HG03103 (cell line): ENCODE results near the gene DALRD3.
"Not testable (repeated sequence)": the region's sequence is repeated elsewhere in the genome, so short reads cannot be mapped to it uniquely, and the experiment has no call there.

Experiments
- ATAC-seq: cut with Tn5 transposase; IDR thresholded peaks from one replicate; pipeline ENCODE4 v1.9.1; 2021; ENCODE audit warnings: low read depth; ENCODE audit not compliant: unreplicated experiment

Gene DALRD3

DNA sequence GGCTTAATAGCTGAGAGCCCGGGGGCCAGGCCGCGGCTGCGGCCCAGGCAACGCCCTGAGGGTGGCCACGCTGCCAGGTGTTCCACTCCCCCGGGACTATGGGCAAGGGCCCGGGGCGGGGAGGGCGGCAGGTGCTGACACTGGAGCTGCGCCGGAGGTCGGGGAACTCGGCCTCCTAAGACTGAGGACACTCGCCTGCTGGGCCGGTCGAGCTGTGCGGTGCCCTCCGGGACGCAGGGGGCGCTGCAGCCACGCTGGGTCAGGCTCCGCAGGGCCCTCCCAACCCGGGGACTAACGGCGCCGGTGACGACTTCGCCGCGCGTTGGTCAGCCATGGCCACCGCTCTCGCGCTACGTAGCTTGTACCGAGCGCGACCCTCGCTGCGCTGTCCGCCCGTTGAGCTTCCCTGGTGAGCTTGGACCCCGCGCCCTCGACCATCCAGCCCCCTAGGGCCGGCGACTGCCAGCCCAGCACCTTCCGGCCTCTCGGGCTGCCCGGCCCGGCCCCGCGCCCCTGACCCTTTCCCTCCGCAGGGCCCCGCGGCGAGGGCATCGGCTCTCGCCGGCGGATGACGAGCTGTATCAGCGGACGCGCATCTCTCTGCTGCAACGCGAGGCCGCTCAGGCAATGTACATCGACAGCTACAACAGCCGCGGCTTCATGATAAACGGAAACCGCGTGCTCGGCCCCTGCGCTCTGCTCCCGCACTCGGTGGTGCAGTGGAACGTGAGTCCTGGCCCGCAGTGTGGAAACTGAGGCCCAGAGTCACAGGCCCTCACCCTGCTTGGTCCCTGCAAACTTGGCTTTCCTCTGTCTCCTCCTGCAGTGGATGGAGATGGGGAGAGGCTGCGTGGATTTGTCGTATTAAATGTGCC is 3.7 kb upstream of the DALRD3 start, which contains the start of gene NDUFAF3:
Gene NDUFAF3 (plus strand): TSS at position 309 of the 875 bp plus-strand sequence. CDS start 24 bp downstream, at position 333.
- peak; percentile 43 for ATAC-seq

GRCh38 chr3:49021213-49021812 is 2.9 kb upstream of the DALRD3 start:
- peak; percentile 36 for ATAC-seq

- no peak for ATAC-seq
Measured at GRCh38 chr3:49020330-49021212, 2.2 kb upstream of the DALRD3 start.

DNA sequence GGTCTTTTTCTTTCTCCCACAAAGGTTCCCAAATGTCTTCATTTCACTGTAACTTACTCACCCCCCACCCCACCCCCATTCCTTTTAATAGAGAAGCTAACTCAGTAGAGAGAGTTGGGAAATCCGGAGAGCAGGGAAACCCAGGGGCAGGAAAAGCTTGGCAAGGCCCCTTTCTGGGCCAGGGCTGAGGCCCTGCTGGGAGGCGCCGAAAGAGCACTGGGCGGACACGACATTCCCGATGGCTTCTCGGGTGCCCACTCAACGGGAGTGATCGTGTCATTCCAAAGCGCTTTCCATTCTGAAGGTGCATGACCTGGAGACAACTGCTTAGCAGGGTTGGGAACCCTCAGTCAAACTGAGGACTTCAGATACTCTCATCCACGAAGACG is 1.6 kb upstream of the DALRD3 start:
- ATAC-seq, result no peak

- ATAC-seq, result no peak
Measured at GRCh38 chr3:49018707-49019006, 277 bp upstream of the DALRD3 start.

- no peak for ATAC-seq
Measured at GRCh38 chr3:49017229-49017970, 980 bp downstream of the DALRD3 start.

DNA sequence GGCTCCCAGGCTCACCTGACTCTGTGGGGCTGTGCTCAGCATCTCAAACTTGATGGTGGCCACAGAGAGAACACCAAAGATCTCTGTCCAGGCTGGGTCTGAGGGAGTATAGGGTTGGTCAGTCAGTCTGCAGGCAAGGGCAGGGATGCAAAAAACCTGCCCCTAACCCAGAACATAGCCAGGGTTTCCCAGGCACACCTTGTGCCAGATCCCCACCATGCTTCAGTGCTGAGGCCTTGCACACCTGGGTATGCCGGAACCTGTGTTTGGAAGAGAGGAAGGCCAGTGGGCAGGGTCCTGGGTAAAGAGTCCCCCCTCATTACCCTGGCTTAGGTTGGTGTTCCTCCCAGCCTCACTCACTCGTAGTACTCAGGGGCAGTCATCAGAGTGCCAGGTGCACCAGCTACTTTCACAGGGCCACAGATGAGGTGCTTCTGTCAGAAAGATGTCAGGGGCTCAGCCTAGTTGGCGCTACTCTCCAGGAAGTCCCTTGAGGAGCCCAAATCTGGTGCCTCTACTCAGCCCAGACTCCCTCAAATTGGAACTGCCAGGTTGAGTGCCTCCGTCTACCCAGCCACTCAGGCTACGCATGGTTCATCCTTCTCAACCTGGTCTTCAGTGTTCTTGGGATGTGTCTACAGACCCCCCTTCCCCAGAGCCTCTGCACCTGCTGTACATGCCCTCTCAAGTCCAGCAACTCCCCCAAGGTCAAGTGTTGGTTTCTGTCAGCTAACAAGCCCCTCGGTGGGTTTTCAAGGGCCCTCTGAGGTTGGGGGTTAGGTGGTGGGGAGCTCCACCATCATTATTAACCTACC is 1.8 kb downstream of the DALRD3 start:
- no peak for ATAC-seq

DNA sequence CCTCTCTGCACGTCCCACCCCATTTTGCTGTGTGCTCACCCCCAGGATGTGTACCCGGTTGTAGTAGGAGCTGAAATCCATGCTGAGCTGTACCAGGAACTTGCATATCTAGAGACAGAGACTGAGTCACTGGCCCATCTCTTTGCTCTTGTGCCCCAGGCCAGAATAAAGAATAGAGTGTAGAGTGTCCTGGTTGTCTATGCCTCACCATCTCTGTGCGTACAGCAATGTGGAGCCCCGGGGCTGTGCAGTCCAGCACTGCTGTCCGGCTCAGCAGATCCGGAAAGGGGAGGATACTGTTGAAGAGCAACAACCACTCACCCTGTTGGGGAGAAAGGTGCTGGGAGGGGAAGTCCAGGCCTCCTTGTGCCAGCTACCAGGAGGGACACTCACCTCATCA is 2.6 kb downstream of the DALRD3 start:
- ATAC-seq, result no peak

DNA sequence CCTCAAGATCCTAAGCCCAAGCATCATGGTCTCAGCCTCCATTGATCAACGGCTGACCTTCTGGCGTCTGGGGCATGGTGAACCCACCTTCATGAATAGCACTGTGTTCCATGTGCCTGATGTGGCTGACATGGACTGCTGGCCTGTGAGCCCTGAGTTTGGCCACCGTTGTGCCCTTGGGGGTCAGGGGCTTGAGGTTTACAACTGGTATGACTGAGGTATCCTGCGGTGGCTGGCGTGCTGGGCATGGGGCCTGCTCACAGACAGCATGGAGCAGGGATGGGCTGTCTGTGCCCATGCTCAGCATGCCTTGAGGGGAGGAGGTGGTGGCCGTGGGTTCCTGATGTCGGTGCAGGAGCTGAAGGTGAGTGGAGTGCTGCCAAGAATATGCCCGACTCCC is 3.3 kb downstream of the DALRD3 start:
- ATAC-seq, result no peak

DNA sequence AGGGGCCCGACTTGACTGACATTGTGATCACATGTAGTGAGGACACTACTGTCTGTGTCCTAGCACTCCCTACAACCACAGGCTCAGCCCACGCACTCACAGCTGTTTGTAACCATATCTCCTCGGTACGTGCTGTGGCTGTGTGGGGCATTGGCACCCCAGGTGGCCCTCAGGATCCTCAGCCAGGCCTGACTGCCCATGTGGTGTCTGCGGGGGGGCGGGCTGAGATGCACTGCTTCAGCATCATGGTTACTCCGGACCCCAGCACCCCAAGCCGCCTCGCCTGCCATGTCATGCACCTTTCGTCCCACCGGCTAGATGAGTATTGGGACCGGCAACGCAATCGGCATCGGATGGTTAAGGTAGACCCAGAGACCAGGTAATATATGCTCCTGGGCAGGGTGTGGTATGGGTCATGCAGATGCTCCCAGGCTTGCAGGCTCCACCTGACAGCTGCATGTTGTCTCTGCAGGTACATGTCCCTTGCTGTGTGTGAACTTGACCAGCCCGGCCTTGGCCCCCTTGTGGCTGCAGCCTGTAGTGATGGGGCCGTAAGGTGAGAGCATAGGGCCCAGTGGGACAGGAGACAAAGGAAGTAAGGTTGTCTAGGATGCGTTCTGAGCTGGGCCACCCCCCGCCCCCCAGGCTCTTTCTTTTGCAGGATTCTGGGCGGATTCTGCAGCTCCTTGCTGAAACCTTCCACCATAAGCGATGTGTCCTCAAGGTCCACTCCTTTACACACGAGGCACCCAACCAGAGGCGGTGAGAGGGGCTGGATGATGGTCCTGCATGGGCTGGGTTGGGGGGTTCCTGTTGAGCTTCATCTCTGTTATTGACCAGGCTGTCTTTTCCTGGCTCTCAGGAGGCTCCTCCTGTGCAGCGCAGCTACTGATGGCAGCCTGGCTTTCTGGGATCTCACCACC is 4.4 kb downstream of the DALRD3 start:
- no peak for ATAC-seq

- ATAC-seq, result no peak
Measured at GRCh38 chr3:49013113-49013737, 5.2 kb downstream of the DALRD3 start.

GRCh38 chr3:49012441-49013017 is 5.9 kb downstream of the DALRD3 start:
- ATAC-seq, result no peak

DNA sequence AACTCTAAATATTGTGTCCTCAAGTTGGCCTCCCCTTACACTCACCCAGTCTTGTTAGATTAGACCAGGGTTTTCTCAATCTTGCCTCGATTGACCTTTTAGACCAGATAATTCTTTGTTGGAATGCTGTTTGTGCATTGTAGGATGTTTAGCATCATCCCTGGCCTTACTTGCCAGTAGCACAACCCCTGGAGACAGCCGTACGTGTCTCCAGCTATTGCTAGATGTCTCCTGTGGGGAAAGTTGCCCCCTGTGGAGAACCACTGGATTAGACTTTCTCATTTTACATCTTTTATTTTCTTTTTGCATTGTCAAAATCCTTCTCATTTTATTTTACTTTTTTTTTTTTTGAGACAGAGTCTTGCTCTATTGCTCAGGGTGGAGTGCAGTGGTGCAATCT is 9.0 kb downstream of the DALRD3 start:
- no peak for ATAC-seq

DNA sequence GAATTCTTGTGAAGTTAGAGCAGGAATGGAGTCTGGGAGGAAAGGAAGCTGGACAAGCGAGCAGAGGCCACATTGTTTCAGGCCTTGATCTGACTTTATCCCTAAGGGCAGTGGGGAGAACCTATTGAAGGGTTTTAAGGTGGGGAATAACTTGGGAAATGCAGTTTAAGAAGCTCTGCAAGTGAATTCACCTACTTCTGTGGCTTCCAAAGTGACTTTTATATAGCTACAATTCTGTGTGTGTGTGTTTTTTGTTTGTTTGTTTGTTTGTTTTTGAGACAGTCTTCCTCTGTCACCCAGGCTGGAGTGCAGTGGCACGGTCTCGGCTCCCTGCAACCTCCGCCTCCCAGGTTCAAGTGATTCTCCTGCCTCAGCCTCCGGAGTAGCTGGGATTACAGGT is 9.8 kb downstream of the DALRD3 start:
- not testable (repeated sequence) for ATAC-seq

GRCh38 chr3:49007771-49008528 is 10.4 kb downstream of the DALRD3 start:
- ATAC-seq, result peak; percentile 36

DNA sequence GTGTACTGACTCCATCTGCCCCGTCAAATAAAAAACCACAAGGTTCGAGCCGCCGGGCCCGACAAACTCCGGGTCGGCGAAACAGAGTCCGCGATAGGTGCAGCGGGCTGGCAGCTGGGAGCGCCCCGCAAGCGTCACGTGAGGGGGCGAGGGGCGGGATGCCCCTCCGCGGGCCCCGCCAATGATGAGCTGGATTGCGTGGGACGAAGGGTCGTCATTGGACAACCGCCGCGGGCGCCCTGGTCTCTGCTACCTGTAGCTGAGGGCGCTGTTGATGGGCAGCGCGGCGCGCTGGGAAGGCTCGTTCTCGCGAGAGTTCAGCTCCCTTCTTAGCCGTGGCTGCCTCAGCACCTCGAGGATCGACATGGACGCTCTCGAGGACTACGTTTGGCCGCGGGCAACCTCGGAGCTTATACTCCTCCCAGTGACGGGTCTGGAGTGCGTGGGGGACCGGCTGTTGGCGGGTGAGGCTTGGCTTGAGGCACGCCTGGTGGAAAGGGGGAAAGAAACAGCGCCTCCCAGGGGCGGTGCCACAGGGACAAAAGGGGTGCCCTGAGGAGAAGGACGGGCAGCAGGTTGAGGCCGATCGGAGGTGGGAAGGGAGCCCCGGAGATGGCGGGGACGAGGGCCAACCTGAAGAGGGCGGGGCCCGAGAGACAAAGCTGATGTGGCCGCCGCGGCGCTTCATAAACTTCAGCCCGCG is 11.2 kb downstream of the DALRD3 start, which contains the start of gene WDR6:
Gene WDR6 (plus strand): TSS at position 324 of the 703 bp plus-strand sequence. CDS start 41 bp downstream, at position 365.
- peak; percentile 85 for ATAC-seq
